Keratinocyte (primary cell): ENCODE results near the gene FCN3. TPM values are rescaled to one million over a fixed set of nuclear protein-coding genes. Genes with fewer than 3 reads are reported as not detected.

Experiments
- DNase-seq: peaks from one replicate; pipeline ENCODE4 v3.0.0-alpha.2; 2011; ENCODE audit warnings: low read depth, missing footprints, low spot score
- FAIRE-seq: peaks from 2 replicates; lab custom pipeline; 2011; peaks lifted over from hg19 to GRCh38; lab: Jason Lieb, UNC
- H2AFZ ChIP-seq: 2 replicates; pipeline ENCODE4 v1.6.0; 2012; ENCODE audit warnings: low read length, control low read depth, inconsistent platforms; ENCODE audit not compliant: control insufficient read depth
- H3K27ac ChIP-seq: 2 replicates; pipeline ENCODE4 v1.5.1; 2011; ENCODE audit warnings: low read length; ENCODE audit not compliant: control insufficient read depth, insufficient read depth
- H3K27me3 ChIP-seq: 3 replicates; pipeline ENCODE4 v1.6.0; 2011; ENCODE audit warnings: low read length; ENCODE audit not compliant: control insufficient read depth, insufficient read depth; ENCODE audit errors: extremely low read depth
- H3K36me3 ChIP-seq, 2 experiments: 2 replicates in 1 of 2; 3 replicates in 1 of 2; pipeline ENCODE4 v1.5.1; 2011; ENCODE audit warnings: low read length in 2 of 2, mild to moderate bottlenecking in 1 of 2; ENCODE audit not compliant: control insufficient read depth in 2 of 2, insufficient read depth in 2 of 2; ENCODE audit errors: extremely low read depth in 1 of 2
- H3K4me1 ChIP-seq: 3 replicates; pipeline ENCODE4 v1.5.1; 2011; ENCODE audit warnings: low read length; ENCODE audit not compliant: control insufficient read depth, insufficient read depth; ENCODE audit errors: extremely low read depth
- H3K4me2 ChIP-seq: 3 replicates; pipeline ENCODE4 v1.6.0; 2011; ENCODE audit warnings: low read depth, low read length; ENCODE audit not compliant: control insufficient read depth, insufficient read depth; ENCODE audit errors: extremely low read depth
- H3K4me3 ChIP-seq, 3 experiments: fragments of 200-600 bp in 1 of 3; sonication (generic) in 1 of 3; 2 replicates in 2 of 3; 3 replicates in 1 of 3; pipeline ENCODE4 v1.5.1; 2011 to 2016; ENCODE audit warnings: low read length in 3 of 3, mild to moderate bottlenecking in 3 of 3, control low read depth in 2 of 3, inconsistent platforms in 1 of 3, low read depth in 1 of 3, mixed read lengths in 1 of 3, mixed run types in 1 of 3, moderate library complexity in 1 of 3; ENCODE audit not compliant: control insufficient read depth in 2 of 3, insufficient read depth in 2 of 3; ENCODE audit errors: extremely low read depth in 1 of 3
- H3K79me2 ChIP-seq: 2 replicates; pipeline ENCODE4 v1.6.0; 2012; ENCODE audit warnings: low read length; ENCODE audit not compliant: control insufficient read depth, insufficient read depth
- H3K9ac ChIP-seq: 3 replicates; pipeline ENCODE4 v1.6.0; 2011; ENCODE audit warnings: low read length; ENCODE audit not compliant: control insufficient read depth, insufficient read depth; ENCODE audit errors: extremely low read depth
- H3K9me1 ChIP-seq: 3 replicates; pipeline ENCODE4 v1.6.0; 2011; ENCODE audit warnings: low read length; ENCODE audit not compliant: control insufficient read depth, insufficient read depth; ENCODE audit errors: extremely low read depth
- H3K9me3 ChIP-seq: 2 replicates; pipeline ENCODE4 v1.5.1; 2012; ENCODE audit warnings: low read depth, low read length; ENCODE audit not compliant: control insufficient read depth
- H4K20me1 ChIP-seq: 3 replicates; pipeline ENCODE4 v1.6.0; 2011; ENCODE audit warnings: low read length; ENCODE audit not compliant: control insufficient read depth, insufficient read depth; ENCODE audit errors: extremely low read depth
- EZH2 ChIP-seq: IDR thresholded peaks from one replicate; pipeline ENCODE4 v1.6.1; 2012; ENCODE audit warnings: inconsistent platforms, mild to moderate bottlenecking, low read length, moderate library complexity
- dilution Hi-C: fragments of 300-500 bp; cut with MboI; formaldehyde crosslinking; loops from one replicate; pipeline ENCODE4 v1.7.0; 2020; ENCODE audit warnings: low sequenced_read_pairs; ENCODE audit not compliant: extremely low pct_ligation_motif_present
- polyA plus RNA-seq, 5 experiments: library from polyadenylated mRNA; depleted of rRNA in 3 of 5; stranded (reverse) in 3 of 5; stranded (forward) in 1 of 5; unstranded in 1 of 5; fragments of >200 nt; gene quantifications; 1 replicate in 1 of 5; 2 replicates in 3 of 5; 3 replicates in 1 of 5; pipeline versions ENCODE4 v1.2.1 to v1.2.3, GENCODE V29; 2011 to 2012; ENCODE audit warnings: missing spikeins in 2 of 5, low read depth in 1 of 5, low replicate concordance in 1 of 5
- TF ChIP-seq, protein P1 (sequence below), 3 experiments: IDR thresholded peaks in 1 of 3; conservative IDR thresholded peaks in 1 of 3; optimal IDR thresholded peaks in 1 of 3; 2 replicates in 2 of 3; 3 replicates in 1 of 3; pipeline versions ENCODE3 to v1.5.1; 2011; ENCODE audit warnings: low read length in 3 of 3, mild to moderate bottlenecking in 3 of 3, moderate library complexity in 2 of 3, control low read depth in 1 of 3, inconsistent platforms in 1 of 3; ENCODE audit not compliant: insufficient read depth in 2 of 3; ENCODE audit errors: extremely low read depth in 1 of 3

FCN3 gene
- polyA plus RNA-seq, 1 donor (not counting 4 experiments of a cell fraction or from before 2014, with no cell fraction given): not detected

- H3K36me3 ChIP-seq: peaks cover 37 to 55% of the 10 kb centered on the region in 2 experiments
- FAIRE-seq: no peak
These were observed 43.8 kb downstream of the FCN3 start for GRCh38 chr1:27330786-27331185.

GRCh38 chr1:27327964-27328363 lies 46.7 kb downstream of the FCN3 start:
- Histone ChIP-seq H4K20me1 (no peaks in the 10 kb centered on the region), H3K4me3 (no peak overlapping the region), H3K9me1 (no peaks in the 10 kb centered on the region), H3K9ac (no peak overlapping the region), H3K36me3 (peaks cover 23 to 39% of the 10 kb centered on the region in 2 experiments), H3K79me2 (peaks cover 73% of the 10 kb centered on the region), H2AFZ (no peak overlapping the region), H3K4me1 (peaks cover 9% of the 10 kb centered on the region), H3K4me2 (no peak overlapping the region), H3K27me3 (no peaks in the 10 kb centered on the region), H3K9me3 (no peaks in the 10 kb centered on the region), H3K27ac (no peak overlapping the region)
- FAIRE-seq (no peak), DNase-seq (no peak)
- dilution Hi-C loops: no loop called here
- TF ChIP-seq, protein P1, sequence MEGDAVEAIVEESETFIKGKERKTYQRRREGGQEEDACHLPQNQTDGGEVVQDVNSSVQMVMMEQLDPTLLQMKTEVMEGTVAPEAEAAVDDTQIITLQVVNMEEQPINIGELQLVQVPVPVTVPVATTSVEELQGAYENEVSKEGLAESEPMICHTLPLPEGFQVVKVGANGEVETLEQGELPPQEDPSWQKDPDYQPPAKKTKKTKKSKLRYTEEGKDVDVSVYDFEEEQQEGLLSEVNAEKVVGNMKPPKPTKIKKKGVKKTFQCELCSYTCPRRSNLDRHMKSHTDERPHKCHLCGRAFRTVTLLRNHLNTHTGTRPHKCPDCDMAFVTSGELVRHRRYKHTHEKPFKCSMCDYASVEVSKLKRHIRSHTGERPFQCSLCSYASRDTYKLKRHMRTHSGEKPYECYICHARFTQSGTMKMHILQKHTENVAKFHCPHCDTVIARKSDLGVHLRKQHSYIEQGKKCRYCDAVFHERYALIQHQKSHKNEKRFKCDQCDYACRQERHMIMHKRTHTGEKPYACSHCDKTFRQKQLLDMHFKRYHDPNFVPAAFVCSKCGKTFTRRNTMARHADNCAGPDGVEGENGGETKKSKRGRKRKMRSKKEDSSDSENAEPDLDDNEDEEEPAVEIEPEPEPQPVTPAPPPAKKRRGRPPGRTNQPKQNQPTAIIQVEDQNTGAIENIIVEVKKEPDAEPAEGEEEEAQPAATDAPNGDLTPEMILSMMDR (optimal IDR thresholded peaks at IDR 0.05 in 1 of 3, IDR thresholded peaks at IDR 0.05 in 1 of 3, conservative IDR thresholded peaks at IDR 0.05 in 1 of 3; ENCODE audit: extremely low read depth in 1 of 3, insufficient read depth in 2 of 3, low read length in 3 of 3): no peak
- TF ChIP-seq EZH2: no peak

More at GRCh38 chr1:27330786-27331185, 43.8 kb downstream of the FCN3 start:
- Histone ChIP-seq H3K4me3 (no peak overlapping the region), H3K9me1 (no peaks in the 10 kb centered on the region), H3K9ac (no peak overlapping the region), H3K4me2 (no peak overlapping the region), H2AFZ (no peak overlapping the region), H3K27ac (no peak overlapping the region), H3K4me1 (no peaks in the 10 kb centered on the region), H4K20me1 (no peaks in the 10 kb centered on the region), H3K9me3 (no peaks in the 10 kb centered on the region), H3K79me2 (peaks cover 46% of the 10 kb centered on the region), H3K27me3 (no peaks in the 10 kb centered on the region)
- dilution Hi-C loops: no loop called here
- DNase-seq: no peak
- TF ChIP-seq EZH2: no peak
- TF ChIP-seq, protein P1 (optimal IDR thresholded peaks at IDR 0.05 in 1 of 3, IDR thresholded peaks at IDR 0.05 in 1 of 3, conservative IDR thresholded peaks at IDR 0.05 in 1 of 3; ENCODE audit: extremely low read depth in 1 of 3, insufficient read depth in 2 of 3, low read length in 3 of 3): no peak
